ENCODE measurements around the gene ZMYND8.
"Not testable (repeated sequence)": the region's sequence is repeated elsewhere in the genome, so short reads cannot be mapped to it uniquely, and the experiment has no call there.

ZMYND8 gene

DNA sequence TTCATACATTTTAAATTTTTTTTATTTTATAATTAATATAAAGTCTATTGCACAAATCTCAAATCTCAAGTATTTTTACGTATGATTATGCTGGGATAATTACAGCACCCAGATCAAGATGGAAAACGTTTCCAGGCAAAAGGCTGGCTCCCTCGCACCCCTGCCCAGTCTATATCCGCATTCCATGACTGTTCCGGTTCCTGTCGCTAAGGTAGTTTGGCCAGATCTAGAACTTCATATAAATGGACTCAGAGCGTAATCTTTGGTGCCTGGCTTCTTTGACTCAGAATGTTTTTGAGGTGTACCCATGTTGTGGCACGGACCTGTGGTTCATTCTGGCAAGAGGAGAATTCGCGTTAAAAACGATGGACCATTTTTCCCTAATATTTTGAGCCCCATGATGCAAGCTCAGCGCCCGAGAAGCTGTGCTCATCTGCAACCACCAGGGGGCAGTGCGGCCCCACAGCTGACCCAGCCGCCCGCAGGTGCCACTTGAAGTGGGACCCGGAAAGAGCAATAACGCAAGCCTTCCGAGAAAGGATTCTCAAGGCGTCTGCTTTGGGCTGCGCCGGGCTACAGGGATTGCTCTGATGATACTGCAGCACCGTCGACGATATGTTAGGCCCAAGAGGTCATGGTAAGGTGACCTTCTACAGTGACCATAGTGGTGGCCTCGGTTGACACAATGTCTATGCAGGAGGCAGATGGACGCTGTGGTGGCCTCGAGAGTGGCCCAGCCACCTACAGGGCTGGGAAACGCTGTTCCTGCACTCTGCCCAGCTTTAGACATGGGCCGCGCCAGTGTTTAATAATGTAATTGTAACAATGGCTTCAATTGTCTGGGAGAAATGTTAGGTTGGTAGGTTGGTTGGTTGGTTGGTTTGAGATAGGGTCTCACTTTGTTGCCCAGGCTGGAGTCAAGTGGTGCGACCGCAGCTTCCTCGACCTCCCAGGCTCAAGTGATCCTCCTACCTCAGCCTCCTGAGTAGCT, 160.1 kb downstream of the ZMYND8 start:
- peak; percentile 13 for DNase-seq

- no peak for DNase-seq
Measured at GRCh38 chr20:47195573-47195972, 160.9 kb downstream of the ZMYND8 start.

DNA sequence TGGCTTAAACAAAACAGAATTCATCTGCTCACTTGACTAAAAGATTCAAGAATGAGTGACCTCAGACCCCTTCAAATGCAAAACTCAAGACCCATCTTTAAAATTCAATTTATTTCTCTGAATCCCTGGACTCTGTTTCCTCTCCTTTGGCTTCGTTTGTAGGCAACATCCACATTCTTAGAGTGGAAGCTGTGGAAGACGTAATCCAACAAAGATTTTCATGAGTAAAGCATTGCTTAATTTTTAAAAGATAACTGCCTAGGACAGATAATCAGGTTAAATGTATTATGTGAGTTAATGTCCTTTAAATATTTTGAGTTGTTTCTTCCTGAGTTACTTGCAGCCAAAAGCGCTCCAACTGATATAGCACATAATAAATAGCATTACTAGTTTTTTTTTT, 164.5 kb downstream of the ZMYND8 start:
- DNase-seq: no peak

DNA sequence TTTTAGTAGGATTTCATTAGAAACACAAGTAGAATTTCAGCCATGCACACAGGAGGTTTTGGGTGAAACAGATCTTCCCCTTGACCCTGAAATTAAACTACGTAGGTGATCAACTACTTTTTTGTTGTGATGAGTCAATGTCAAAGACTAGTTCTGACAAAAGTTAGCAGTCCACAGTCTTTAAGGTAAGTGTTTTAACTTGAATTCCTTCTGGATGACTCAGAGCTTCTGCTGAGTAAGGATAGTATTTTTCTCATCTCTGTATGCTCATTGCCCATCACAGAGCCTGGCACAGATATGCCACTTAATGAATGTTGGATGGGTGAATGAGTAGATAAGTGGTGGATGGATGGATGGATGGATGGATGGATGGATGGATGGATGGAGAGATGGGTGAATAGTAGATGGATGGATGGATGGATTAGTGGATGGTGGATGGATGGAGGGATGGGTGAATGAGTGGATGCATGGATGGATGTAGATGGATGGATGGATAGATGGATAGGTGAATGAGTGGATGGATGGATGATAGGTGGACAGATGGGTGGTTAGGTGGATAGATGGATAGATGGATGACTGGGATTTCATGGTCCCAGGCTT, 165.3 kb downstream of the ZMYND8 start:
- no peak for DNase-seq

DNA sequence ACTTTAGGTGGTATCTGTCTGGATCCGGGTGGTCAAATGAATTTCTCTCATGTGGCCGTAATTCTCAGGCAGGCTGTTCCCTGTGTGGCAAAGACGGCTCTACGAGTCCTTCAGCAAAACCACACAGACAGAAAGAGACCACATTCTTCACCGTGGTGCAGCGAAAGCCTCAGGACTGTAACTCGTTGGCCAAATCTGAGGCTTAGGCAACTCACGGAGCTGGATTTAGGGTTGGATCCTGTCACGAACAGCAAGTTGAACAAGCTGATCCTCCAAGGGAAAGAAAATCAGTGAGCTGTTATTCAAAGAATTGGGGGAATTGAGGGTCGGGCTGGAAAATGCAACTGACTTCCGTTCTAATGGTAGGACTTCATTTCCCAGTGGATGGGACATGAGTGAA, 167.4 kb downstream of the ZMYND8 start:
- DNase-seq: no peak

- DNase-seq: no peak
Measured at GRCh38 chr20:47188540-47188939, 168.0 kb downstream of the ZMYND8 start.

DNA sequence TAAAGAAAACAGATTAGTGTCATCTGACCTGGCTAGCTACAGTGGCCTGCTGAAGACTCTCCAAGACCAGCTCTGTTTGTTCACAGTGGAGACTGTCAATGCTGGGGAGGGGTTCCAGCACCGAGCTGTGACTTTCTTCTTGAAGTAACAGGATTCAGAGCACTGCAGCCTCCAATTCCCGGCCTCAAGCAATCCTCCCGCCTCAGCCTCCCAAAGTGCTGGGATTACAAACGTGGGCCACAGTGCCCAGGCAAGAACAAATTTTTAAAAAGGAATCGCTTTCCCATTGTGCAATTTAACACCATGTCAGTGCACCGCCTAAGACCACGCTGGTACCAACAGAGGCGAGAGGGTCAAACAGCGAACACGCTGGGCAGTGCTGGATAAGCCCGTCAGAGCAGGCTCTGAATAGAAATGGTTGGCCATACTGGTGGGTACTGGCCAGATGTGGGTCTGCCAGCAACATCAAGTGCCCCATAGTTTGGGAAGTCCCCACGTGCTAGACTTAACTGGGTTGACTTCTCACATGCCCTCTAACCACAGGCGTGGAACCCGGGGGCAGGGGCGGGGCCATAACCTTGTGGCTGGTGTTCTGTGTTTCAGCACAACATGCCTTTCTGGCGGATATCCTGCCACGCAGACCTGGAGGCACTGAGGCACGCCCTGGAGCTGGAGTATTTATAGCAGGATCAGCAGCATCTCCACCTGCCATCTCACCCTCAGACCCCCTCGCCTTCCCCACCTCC, 168.9 kb downstream of the ZMYND8 start:
- no peak for DNase-seq

DNA sequence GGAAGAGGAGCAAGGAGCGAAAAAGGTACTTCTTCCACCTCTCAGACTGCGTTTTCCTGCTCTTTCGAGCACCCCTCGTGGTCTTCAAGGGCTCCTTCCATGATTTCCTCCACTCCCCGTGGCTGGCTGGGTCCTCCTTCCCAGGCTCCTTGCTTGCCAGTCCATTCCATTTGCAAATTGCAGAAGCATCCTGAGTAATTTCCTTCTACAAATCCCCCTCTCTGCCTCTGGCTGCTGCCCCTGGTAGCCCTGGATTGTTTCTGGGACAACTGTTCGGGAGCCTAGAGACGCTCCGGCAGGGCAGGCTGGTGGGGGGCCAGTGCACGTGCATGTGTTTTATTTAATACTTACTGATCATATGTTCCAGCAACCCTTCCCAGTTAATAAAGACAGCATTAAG, 173.1 kb downstream of the ZMYND8 start:
- no peak for DNase-seq

DNA sequence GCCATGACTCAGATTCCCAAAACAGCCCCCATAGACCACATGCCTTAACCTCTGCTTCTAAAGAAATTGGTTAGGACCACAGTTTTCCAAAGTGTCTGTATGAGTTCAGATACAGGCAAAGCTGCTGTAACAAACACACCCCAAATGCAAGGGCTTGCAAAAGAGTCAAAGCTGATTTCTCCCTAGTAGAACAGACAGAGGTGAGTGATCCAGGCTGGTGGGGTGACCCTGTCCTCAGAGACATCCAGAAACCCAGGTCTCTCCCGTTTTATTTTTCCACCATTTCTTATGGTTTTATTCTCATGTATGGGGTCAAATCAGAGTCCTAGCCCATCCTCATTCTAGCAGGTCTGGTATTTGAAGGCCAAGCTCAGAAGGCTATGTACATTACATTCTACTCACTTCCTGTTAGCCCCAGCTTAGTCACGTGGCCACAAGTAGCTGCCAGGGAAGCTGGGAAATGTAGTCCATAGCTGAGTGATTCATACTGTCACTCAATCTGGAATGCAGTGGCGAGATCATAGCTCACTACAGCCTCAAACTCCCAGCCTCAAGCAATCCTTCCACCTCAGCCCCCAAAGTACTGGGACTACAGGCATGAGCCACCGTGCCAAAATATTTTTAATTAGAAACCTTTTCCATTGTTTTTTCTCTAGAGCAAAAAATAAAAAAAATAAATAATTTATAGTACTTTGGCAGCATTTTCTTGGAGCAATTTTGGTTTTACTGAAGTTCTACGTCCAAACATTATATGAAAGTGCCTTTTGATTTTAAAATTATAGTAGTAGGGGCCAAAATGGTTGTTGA, 175.2 kb downstream of the ZMYND8 start:
- DNase-seq: peak; percentile 23

- DNase-seq: no peak
Measured at GRCh38 chr20:47179267-47179666, 177.2 kb downstream of the ZMYND8 start.

- DNase-seq: no peak
Measured at GRCh38 chr20:47178851-47179250, 177.6 kb downstream of the ZMYND8 start.

DNA sequence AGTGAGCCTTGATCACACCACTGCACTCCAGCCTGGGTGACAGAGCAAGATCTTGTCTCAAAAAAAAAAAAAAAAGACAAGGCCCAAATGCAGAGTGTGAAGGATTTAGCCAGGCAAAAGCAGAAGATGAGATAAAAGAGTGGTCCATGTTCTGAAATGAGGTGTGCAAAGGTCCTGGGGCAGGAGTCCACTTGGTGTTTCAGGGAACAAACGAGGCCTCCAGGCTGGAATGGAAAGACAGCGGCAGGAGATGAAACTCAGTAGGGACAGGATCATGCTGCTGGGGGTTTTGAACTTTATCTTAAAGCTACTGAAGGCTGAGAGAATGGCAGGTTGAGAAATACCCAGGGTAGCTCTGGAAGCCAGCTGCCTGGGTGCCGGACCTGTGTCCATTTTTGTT, 178.2 kb downstream of the ZMYND8 start:
- DNase-seq: no peak

DNA sequence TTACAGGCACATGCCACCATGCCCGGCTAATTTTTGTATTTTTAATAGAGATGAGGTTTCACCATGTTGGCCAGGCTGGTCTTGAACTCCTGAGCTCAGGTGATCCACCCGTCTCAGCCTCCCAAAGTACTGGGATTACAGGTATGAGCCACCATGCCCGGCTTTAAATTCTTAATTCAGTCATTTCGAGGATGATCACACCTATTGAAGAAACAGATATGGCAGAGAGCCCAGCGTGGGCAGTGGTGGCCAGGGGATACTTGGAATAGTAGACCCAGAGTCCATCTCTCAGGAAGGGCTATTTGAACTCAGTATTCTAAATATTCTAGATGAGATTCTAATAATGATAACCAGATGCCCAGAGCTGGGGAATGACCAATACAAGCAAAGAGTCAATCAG, 180.3 kb downstream of the ZMYND8 start:
- DNase-seq: not testable (repeated sequence)

GRCh38 chr20:47175493-47175892, 181.0 kb downstream of the ZMYND8 start:
- DNase-seq: no peak

DNA sequence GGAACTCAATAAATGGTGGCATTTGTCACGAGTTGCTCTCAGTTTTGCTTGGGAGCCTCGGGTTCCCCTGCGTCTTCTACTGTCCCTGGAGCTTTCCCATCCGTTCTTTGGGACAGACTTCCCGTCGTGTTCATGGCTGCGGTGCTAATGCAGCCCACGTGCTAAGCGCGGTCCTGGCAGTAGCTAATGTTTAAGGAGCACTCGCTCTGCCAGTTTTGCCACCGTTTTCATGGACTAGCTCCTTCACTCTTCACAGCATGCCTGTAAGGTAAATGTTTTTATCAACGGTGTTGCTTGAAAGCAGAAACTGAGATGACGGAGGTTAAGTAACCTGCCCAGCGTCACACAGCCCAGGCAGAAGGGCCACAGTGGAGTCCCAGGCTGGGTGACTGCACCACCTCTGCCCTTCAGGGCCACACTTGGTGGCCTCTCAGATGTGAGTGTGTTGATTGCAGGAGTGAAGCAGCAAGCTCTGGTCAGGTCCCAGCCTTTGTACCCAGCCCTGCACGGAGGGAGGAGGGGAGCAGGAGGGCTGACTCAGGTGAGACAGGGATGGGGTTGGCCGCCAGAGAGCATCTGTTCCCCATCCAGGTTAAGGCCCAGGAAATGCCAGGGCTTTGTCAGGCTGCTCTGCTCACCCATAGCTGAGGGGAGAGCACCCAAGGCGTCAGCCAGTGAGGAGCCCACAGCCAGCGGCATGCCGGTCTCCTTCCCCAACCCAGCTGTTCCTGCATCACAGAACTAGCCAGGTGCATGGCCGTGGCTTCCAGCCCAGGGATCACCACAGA, 181.8 kb downstream of the ZMYND8 start:
- no peak for DNase-seq

DNA sequence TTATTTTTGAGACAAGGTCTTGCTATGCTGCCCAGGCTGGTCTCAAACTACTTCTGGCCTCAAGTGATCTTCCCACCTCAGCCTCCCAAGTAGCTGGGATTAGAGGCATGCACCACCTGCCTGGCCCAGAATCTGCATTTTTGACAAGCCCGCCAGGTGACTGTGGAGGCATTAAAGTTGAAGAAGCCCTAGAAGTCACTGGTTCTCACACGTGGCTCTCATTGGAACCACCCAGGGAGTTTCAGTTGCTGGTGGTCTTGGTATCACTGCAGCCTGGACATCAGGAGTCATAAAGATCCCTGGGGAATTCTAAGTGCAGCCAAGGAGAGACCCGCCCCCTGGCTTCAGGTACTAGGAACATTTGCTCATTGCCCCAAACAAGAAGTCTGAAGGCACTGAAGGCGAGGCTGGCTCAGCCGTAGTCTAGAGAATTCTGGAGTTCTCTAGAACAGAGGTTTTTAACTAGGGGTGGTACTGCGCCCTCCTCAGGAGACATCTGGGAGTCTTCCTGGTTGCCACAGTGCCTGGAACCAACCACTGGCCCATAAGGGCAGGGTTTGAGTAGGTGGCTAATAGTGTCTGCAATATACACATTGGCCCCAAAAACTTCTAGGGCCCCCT, 182.8 kb downstream of the ZMYND8 start:
- DNase-seq: no peak

DNA sequence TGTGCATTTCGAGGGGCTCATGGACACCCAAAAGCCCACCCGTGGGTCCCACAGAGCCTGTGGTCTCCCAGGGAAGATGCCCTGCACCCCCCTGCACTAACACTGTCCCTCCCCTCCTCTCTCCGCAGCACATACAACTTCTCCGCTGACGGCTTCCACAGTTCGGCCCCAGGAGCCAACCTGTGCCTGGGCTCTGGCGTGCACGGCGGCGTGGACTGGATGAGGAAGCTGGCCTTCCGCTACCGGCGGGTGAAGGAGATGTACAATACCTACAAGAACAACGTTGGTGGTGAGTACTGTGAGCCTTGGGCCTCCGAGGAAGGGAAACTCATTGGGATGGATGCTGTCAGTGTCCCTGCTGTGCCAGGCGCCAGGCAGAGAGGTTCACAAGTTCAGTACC, 183.9 kb downstream of the ZMYND8 start:
- DNase-seq: no peak

GRCh38 chr20:47167846-47168245, 188.7 kb downstream of the ZMYND8 start:
- no peak for DNase-seq

DNA sequence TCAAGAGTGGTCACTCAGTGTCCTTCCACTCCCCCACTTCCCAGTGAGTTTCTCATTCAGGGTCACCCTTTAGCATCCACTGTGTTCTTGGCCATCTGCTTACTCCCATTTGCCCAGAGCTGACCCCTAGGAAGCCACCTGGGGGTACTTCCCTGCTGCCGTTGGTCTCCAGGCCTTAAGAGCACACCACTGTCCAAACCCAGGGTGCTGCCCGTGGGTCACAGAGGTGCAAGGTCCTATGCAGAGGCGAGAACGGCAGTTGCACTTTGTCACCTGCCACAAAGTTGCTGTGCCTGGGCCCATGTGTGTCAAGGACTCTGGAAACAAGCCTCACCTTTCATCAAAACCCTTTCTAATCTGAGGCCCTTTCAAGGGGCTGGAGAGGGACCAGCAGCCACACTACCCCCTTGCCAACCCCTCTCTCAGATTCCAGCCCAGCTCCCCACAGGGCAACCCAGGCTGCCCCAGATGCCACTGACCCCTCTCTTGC, 191.1 kb downstream of the ZMYND8 start:
- no peak for DNase-seq

DNA sequence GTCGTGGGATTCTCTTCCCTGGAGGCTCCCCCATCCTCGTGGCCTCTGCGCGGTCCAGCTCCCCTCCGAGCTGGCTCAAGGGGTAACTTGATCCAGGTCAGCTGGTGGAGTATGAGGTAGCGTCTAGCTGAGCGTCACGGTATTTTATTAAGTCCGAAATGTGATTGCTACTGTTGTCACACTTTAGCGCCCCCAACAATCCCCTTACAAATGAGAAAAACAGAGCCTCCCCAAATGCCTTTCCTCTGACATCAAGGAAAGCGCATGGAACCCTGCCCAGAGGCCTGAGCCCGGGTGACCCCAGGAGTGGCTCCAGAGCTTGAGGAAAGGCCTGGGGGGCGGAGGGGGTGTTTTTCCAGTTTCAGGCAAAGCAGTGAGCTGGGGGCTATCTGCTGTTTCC, 192.4 kb downstream of the ZMYND8 start:
- no peak for DNase-seq

DNA sequence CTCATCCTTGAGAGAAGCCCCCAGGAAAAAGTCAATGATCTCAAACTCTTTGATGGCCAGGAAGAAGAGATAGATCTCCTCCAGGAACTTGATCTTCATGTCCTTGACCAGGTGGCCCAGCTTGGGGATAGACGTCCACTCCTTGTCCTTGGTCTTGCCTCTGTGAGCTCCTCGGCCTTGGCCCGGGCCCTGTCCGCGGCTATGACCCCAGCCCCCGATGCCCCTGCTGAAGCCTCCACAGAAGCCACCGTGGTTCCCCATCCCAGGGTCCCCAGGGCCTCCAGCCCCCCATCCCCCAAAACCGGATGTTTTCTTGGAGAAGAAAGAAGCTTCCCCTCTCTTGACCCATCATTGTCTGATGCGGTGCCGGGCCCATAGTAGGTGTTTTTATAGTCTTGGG, 195.1 kb downstream of the ZMYND8 start:
- DNase-seq: no peak
